NCI-H2107 treated with DMSO at 0.1 percent for 48 hours (cell line): Measurements from ENCODE around the gene PRPH2.
"Not testable (repeated sequence)": the region's sequence is repeated elsewhere in the genome, so short reads cannot be mapped to it uniquely, and the experiment has no call there.

Source experiments
- DNase-seq: peaks from one replicate; lab custom pipeline; 2025; ENCODE audit not compliant: unreplicated experiment; lab: John Stamatoyannopoulos, UW

The PRPH2 gene

GRCh38 chr6:42742116-42742894 is 19.9 kb upstream of the PRPH2 start:
- DNase-seq, result peak; percentile 59

GRCh38 chr6:42740725-42741124 is 18.3 kb upstream of the PRPH2 start:
- no peak for DNase-seq

- no peak for DNase-seq
Observed at GRCh38 chr6:42735976-42736375, 13.6 kb upstream of the PRPH2 start.

GRCh38 chr6:42733867-42734481 is 11.6 kb upstream of the PRPH2 start:
- not testable (repeated sequence) for DNase-seq

- DNase-seq, result no peak
Observed at GRCh38 chr6:42729731-42730130, 7.3 kb upstream of the PRPH2 start.

- no peak for DNase-seq
Observed at GRCh38 chr6:42727627-42728026, 5.2 kb upstream of the PRPH2 start.

GRCh38 chr6:42727087-42727611 is 4.8 kb upstream of the PRPH2 start:
- DNase-seq, result no peak

- peak; percentile 42 for DNase-seq
Observed at GRCh38 chr6:42726485-42727086, 4.2 kb upstream of the PRPH2 start.

GRCh38 chr6:42726026-42726425 is 3.6 kb upstream of the PRPH2 start:
- DNase-seq, result no peak

GRCh38 chr6:42724825-42725224 is 2.4 kb upstream of the PRPH2 start:
- no peak for DNase-seq

GRCh38 chr6:42720739-42721138 is 1.7 kb downstream of the PRPH2 start:
- no peak for DNase-seq

GRCh38 chr6:42715871-42716270 is 6.5 kb downstream of the PRPH2 start:
- no peak for DNase-seq

GRCh38 chr6:42714098-42714761 is 8.2 kb downstream of the PRPH2 start:
- no peak for DNase-seq

- DNase-seq, result no peak
Observed at GRCh38 chr6:42711930-42712329, 10.5 kb downstream of the PRPH2 start.

GRCh38 chr6:42710316-42710715 is 12.1 kb downstream of the PRPH2 start:
- peak; percentile 8 for DNase-seq

- DNase-seq, result no peak
Observed at GRCh38 chr6:42709871-42710270, 12.5 kb downstream of the PRPH2 start.

- DNase-seq, result no peak
Observed at GRCh38 chr6:42708096-42708495, 14.3 kb downstream of the PRPH2 start.

GRCh38 chr6:42707595-42707994 is 14.8 kb downstream of the PRPH2 start:
- no peak for DNase-seq

GRCh38 chr6:42704937-42705374 is 17.4 kb downstream of the PRPH2 start:
- DNase-seq, result no peak

GRCh38 chr6:42704251-42704936 is 18.0 kb downstream of the PRPH2 start:
- DNase-seq, result peak; percentile 1

- not testable (repeated sequence) for DNase-seq
Observed at GRCh38 chr6:42702786-42703185, 19.6 kb downstream of the PRPH2 start.
